ENCODE measurements around the gene ZNF43.

- TF ChIP-seq EZH2 (IDR thresholded peaks at IDR 0.05) (no peak), POLR2AphosphoS5 (IDR thresholded peaks at IDR 0.05; ENCODE audit: borderline replicate concordance, low read depth, low read length) (no peak)
Observed at GRCh38 chr19:21856773-21857514, 21.0 kb upstream of the ZNF43 start.
